Endothelial cell of umbilical vein (primary cell): Measurements from ENCODE around the gene POGZ. TPM values are rescaled to one million over a fixed set of nuclear protein-coding genes. Genes with fewer than 3 reads are reported as not detected.

Source experiments
- BruUV-seq: library from RNA; stranded (reverse); fragments of 400-500 nt; replicated peaks from 2 replicates; lab custom pipeline; 2021; lab: Mats Ljungman, UMichigan
- CTCF ChIA-PET: fragments of 300-600, 350-600 bp; sonication (Branson Sonifier 250); formaldehyde crosslinking; loops from one replicate; lab custom pipeline; 2021; ENCODE audit warnings: antibody characterized with exemption, inconsistent platforms; lab: Charles Lee
- POLR2A ChIA-PET: fragments of 300-600, 350-600 bp; sonication (Branson Sonifier 250); formaldehyde crosslinking; loops from one replicate; lab custom pipeline; 2021; ENCODE audit warnings: antibody characterized with exemption, inconsistent platforms; lab: Charles Lee
- DNase-seq: peaks from one replicate; pipeline ENCODE4 v3.0.0-alpha.2; 2011; ENCODE audit warnings: low read depth, low spot score
- FAIRE-seq: peaks from 2 replicates; lab custom pipeline; 2011; peaks lifted over from hg19 to GRCh38; lab: Jason Lieb, UNC
- H2AFZ ChIP-seq: 2 replicates; pipeline ENCODE4 v1.6.0; 2012; ENCODE audit warnings: low read depth, low read length, control low read depth, inconsistent platforms
- H3K27ac ChIP-seq: 2 replicates; pipeline ENCODE4 v1.5.1; 2011; ENCODE audit warnings: low read depth, mild to moderate bottlenecking, control low read depth, low read length, moderate library complexity; ENCODE audit not compliant: insufficient read depth
- H3K27me3 ChIP-seq, 2 experiments: 2 replicates each; pipeline versions ENCODE4 v1.6.0 to v1.6.1; 2011; ENCODE audit warnings: low read length in 2 of 2, mixed read lengths in 1 of 2; ENCODE audit not compliant: control insufficient read depth in 2 of 2, insufficient read depth in 2 of 2
- H3K36me3 ChIP-seq, 2 experiments: 2 replicates in 1 of 2; 3 replicates in 1 of 2; pipeline ENCODE4 v1.5.1; 2011; ENCODE audit warnings: low read length in 2 of 2, mild to moderate bottlenecking in 1 of 2, moderate library complexity in 1 of 2; ENCODE audit not compliant: control insufficient read depth in 2 of 2, insufficient read depth in 2 of 2; ENCODE audit errors: extremely low read depth in 1 of 2
- H3K4me1 ChIP-seq: 3 replicates; pipeline ENCODE4 v1.5.1; 2011; ENCODE audit warnings: mild to moderate bottlenecking, low read length; ENCODE audit not compliant: control insufficient read depth, insufficient read depth; ENCODE audit errors: extremely low read depth
- H3K4me2 ChIP-seq: 2 replicates; pipeline ENCODE4 v1.6.1; 2011; ENCODE audit warnings: low read length, control low read depth, mixed read lengths; ENCODE audit not compliant: insufficient read depth
- H3K4me3 ChIP-seq, 3 experiments: fragments of 200-600 bp in 1 of 3; sonication (generic), shearing (Covaris generic) in 1 of 3; replicated peaks in 1 of 3; 2 replicates each; pipeline ENCODE4 v1.5.1; 2011 to 2016; ENCODE audit warnings: control low read depth in 3 of 3, low read length in 3 of 3, mild to moderate bottlenecking in 2 of 3, inconsistent platforms in 1 of 3, low read depth in 1 of 3, moderate library complexity in 1 of 3; ENCODE audit not compliant: insufficient read depth in 1 of 3
- H3K79me2 ChIP-seq: 2 replicates; pipeline ENCODE4 v1.6.0; 2012; ENCODE audit warnings: low read length, inconsistent platforms; ENCODE audit not compliant: control insufficient read depth, insufficient read depth
- H3K9ac ChIP-seq: replicated peaks from 2 replicates; pipeline ENCODE3; 2011; ENCODE audit warnings: low read length, control low read depth; ENCODE audit not compliant: insufficient read depth; ENCODE audit errors: extremely low read depth
- H3K9me1 ChIP-seq: replicated peaks from 3 replicates; pipeline ENCODE4 v1.6.0; 2011; ENCODE audit warnings: mild to moderate bottlenecking, low read length; ENCODE audit not compliant: control insufficient read depth, insufficient read depth; ENCODE audit errors: extremely low read depth
- H3K9me3 ChIP-seq: replicated peaks from 2 replicates; pipeline ENCODE4 v1.5.1; 2012; ENCODE audit warnings: low read length, inconsistent platforms; ENCODE audit not compliant: control insufficient read depth, insufficient read depth
- H4K20me1 ChIP-seq: replicated peaks from 2 replicates; pipeline ENCODE3; 2011; ENCODE audit warnings: mild to moderate bottlenecking, low read length; ENCODE audit not compliant: control insufficient read depth, insufficient read depth; ENCODE audit errors: extremely low read depth
- CTCF ChIP-seq, 2 donors: IDR thresholded peaks; 1 replicate in 1 of 2; 2 replicates in 1 of 2; pipeline ENCODE4 v1.5.1; 2011; ENCODE audit warnings: low read length in 2 of 2, mild to moderate bottlenecking in 2 of 2, moderate library complexity in 2 of 2, control low read depth in 1 of 2, inconsistent platforms in 1 of 2, low read depth in 1 of 2; ENCODE audit not compliant: insufficient read depth in 1 of 2; ENCODE audit errors: extremely low read depth in 1 of 2
- EZH2 ChIP-seq: IDR thresholded peaks from 2 replicates; pipeline ENCODE4 v1.6.1; 2012; ENCODE audit warnings: borderline replicate concordance, low read depth, mild to moderate bottlenecking, moderate library complexity, low read length, inconsistent platforms; ENCODE audit not compliant: severe bottlenecking
- GATA2 ChIP-seq: IDR thresholded peaks from 2 replicates; pipeline ENCODE4 v1.7.0; 2011; ENCODE audit warnings: low read depth, mild to moderate bottlenecking, moderate library complexity, mixed read lengths, low read length; ENCODE audit not compliant: insufficient read length, insufficient read depth
- JUN ChIP-seq: IDR thresholded peaks from 2 replicates; pipeline ENCODE4 v1.6.1; 2011; ENCODE audit warnings: borderline replicate concordance, low read depth; ENCODE audit not compliant: insufficient read length, insufficient read depth
- POLR2AphosphoS5 ChIP-seq: IDR thresholded peaks from 2 replicates; pipeline ENCODE4 v1.6.1; 2012; ENCODE audit warnings: low read depth, mild to moderate bottlenecking, control low read depth, low read length, moderate library complexity; ENCODE audit not compliant: insufficient read depth
- dilution Hi-C: fragments of 300-500 bp; cut with MboI; formaldehyde crosslinking; loops from one replicate; pipeline ENCODE4 v1.15.0; 2019; ENCODE audit warnings: low sequenced_read_pairs; ENCODE audit not compliant: extremely low pct_ligation_motif_present
- intact Hi-C: fragments of 100-400 bp; cut with micrococcal nuclease; formaldehyde crosslinking; loops from one replicate; pipeline ENCODE4 v1.10.0; 2022
- polyA plus RNA-seq, 4 experiments: library from polyadenylated mRNA; depleted of rRNA in 3 of 4; stranded (reverse) in 3 of 4; unstranded in 1 of 4; fragments of >200 nt; gene quantifications; 2 replicates each; pipeline versions ENCODE4 v1.2.1 to v1.2.3, GENCODE V29; 2011 to 2012; ENCODE audit warnings: missing spikeins in 1 of 4
- total RNA-seq: library from RNA; stranded (reverse); gene quantifications from 2 replicates; pipeline ENCODE4 v1.2.3, GENCODE V29; 2021

POGZ gene
- total and polyA plus RNA-seq, 2 donors (not counting 3 experiments of a cell fraction or from before 2014, with no cell fraction given) = 50.7 to 96.7 TPM

- Histone ChIP-seq H3K4me3 (no peak overlapping the region), H2AFZ (no peak overlapping the region), H3K4me2 (no peak overlapping the region), H3K9me1 (no peaks in the 10 kb centered on the region), H4K20me1 (no peaks in the 10 kb centered on the region), H3K9me3 (no peaks in the 10 kb centered on the region), H3K79me2 (no peaks in the 10 kb centered on the region), H3K27ac (no peak overlapping the region), H3K9ac (no peak overlapping the region), H3K27me3 (no peaks in the 10 kb centered on the region), H3K4me1 (no peaks in the 10 kb centered on the region), H3K36me3 (no peaks in the 10 kb centered on the region)
- intact Hi-C loops = no loop called here
- FAIRE-seq (no peak), DNase-seq (no peak)
- CTCF ChIA-PET = interaction anchor here (1.4 to 1.8 kb wide), 2 partner anchors 14 to 25 kb away, joined by 4 to 5 read pairs; no protein-coding TSS in a partner anchor
- TF ChIP-seq EZH2 = no peak
- TF ChIP-seq POLR2AphosphoS5 = no peak
- TF ChIP-seq CTCF (IDR thresholded peaks at IDR 0.05; ENCODE audit: extremely low read depth in 1 of 2, insufficient read depth in 1 of 2, low read depth in 1 of 2, low read length in 2 of 2) = no peak
- TF ChIP-seq JUN = no peak
- no peak for TF ChIP-seq GATA2
- POLR2A ChIA-PET = no interaction called here
- no TSS peak for BruUV-seq
- dilution Hi-C loops = no loop called here
Measured at GRCh38 chr1:151364996-151365395, 94.3 kb downstream of the POGZ start.
